HFFc6 (cell line): ENCODE measurements around the gene OMA1. TPM values are rescaled to one million over a fixed set of nuclear protein-coding genes. Genes with fewer than 3 reads are reported as not detected.

Experiments used
- DNase-seq: peaks from one replicate; pipeline ENCODE4 v3.0.0-alpha.2; 2018
- H3K27ac Mint-ChIP-seq: 2 replicates; pipeline ENCODE4 v1.8.0; 2020; ENCODE audit warnings: mild to moderate bottlenecking, mixed read lengths
- H3K27me3 Mint-ChIP-seq: 2 replicates; pipeline ENCODE4 v1.8.0; 2021; ENCODE audit warnings: mild to moderate bottlenecking, moderate library complexity, mixed read lengths; ENCODE audit not compliant: insufficient read depth
- H3K36me3 Mint-ChIP-seq: 2 replicates; pipeline ENCODE4 v1.8.0; 2021; ENCODE audit warnings: low read depth, mixed read lengths
- H3K4me1 Mint-ChIP-seq: 2 replicates; pipeline ENCODE4 v1.8.0; 2020; ENCODE audit warnings: low read depth, mixed read lengths
- H3K4me3 Mint-ChIP-seq: 2 replicates; pipeline ENCODE4 v1.8.0; 2020; ENCODE audit warnings: mild to moderate bottlenecking, moderate library complexity, mixed read lengths
- H3K9me3 Mint-ChIP-seq: 2 replicates; pipeline ENCODE4 v1.8.0; 2020; ENCODE audit warnings: mild to moderate bottlenecking, mixed read lengths
- total RNA-seq, 6 experiments: library from RNA; stranded (reverse); fragmentation: NEBNext Ultra II Directional; extraction: Animal tissue kit (Norgen Biotek cat#: 25700); gene quantifications; 2 replicates in 1 of 6; 3 replicates in 5 of 6; pipeline ENCODE4 v1.2.3, GENCODE V29; 2021
- TF ChIP-seq, protein P1 (sequence below): fragments of 200-600 bp; sonication (generic); IDR thresholded peaks from 2 replicates; pipeline ENCODE4 v1.5.0; 2021; ENCODE audit warnings: antibody characterized with exemption, mild to moderate bottlenecking

The OMA1 gene
- total RNA-seq, 6 experiments from 2014 or later, result 10.5 to 14.8 (median 13.1) TPM

DNA sequence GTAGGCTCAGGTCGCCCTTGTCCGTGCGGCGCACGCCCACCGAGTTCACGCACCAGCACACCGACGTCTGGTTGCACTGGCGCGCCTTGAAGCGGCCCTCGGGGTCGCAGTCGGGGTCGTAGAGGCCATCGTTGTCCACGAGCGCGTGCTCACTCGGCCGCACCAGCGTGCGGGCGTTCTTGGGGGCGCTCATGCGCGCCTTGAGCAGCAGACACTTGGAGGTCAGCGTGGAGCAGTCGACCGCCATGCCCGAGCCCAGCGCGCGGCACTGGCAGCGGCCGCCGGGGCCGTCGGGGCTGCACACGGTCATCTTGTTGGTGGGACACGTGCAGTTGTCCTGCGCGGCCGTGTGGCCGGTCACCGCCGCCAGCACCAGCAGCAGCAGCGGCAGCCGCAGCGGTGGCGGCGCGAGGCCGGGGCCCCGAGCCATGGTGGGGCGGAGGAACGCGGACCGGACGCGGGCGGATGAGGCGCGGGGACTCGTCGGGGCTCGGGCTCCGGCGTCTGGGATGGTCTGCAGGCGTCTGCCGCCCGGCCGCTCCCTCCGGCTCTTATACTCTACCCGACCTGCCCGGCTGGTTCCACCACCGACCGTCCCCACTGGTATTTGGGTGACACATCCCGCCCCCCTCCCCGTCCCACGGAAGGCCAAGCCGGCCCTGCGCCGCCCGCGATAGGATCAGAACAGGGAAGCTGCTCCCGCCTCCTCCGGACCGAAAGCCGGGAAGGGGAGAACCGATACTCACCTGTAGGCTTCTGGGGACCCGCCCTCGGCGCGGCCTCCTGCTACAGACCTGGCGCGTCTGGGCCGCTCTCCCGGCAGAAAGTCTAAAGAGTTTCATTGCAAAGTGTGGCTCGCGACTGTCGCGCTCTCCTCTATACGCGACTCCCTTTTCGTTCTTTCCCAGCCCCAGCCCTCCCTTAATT lies 30.5 kb upstream of the OMA1 start, which contains the start of gene TACSTD2:
Gene TACSTD2 (minus strand): TSS at position 526 of the 927 bp plus-strand sequence. CDS start 96 bp downstream, at position 430.
- Mint-ChIP-seq H3K27me3 (peaks cover 40% of the 10 kb centered on the region), H3K36me3 (peaks cover 12% of the 10 kb centered on the region), H3K27ac (peak within 1 kb of the TSS; percentile 76), H3K4me3 (peak within 1 kb of the TSS; percentile 81), H3K4me1 (peaks cover 50% of the 10 kb centered on the region), H3K9me3 (no peaks in the 10 kb centered on the region)
- DNase-seq, result no peak
- TF ChIP-seq, protein P1, sequence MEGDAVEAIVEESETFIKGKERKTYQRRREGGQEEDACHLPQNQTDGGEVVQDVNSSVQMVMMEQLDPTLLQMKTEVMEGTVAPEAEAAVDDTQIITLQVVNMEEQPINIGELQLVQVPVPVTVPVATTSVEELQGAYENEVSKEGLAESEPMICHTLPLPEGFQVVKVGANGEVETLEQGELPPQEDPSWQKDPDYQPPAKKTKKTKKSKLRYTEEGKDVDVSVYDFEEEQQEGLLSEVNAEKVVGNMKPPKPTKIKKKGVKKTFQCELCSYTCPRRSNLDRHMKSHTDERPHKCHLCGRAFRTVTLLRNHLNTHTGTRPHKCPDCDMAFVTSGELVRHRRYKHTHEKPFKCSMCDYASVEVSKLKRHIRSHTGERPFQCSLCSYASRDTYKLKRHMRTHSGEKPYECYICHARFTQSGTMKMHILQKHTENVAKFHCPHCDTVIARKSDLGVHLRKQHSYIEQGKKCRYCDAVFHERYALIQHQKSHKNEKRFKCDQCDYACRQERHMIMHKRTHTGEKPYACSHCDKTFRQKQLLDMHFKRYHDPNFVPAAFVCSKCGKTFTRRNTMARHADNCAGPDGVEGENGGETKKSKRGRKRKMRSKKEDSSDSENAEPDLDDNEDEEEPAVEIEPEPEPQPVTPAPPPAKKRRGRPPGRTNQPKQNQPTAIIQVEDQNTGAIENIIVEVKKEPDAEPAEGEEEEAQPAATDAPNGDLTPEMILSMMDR, result 0 out of 2 replicates have a peak, but pooled peaks have one; percentile 10

DNA sequence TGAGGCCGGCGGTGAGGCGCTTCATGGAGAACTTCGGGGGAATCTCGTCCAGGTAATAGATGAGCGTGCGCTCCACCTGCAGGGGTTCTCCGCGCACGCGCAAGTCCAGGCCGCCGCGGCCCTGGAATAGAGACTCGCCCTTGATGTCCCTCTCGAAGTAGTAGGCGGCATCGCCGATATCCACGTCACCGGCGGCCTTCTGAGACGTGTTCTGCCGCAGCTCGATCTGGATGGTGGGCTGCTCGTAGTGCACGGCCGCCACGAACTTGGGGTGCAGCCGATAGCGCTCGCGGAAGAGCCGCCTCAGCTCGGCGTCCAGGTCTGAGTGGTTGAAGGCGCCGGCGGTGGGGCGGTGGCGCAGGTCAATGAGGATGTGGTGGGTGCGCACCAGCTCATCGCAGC lies 29.8 kb upstream of the OMA1 start:
- peak overlapping the region; percentile 76 for H3K4me3 Mint-ChIP-seq
- TF ChIP-seq, protein P1, result no peak
- no peaks in the 10 kb centered on the region for H3K9me3 Mint-ChIP-seq
- peaks cover 47% of the 10 kb centered on the region for H3K27me3 Mint-ChIP-seq
- peaks cover 44% of the 10 kb centered on the region for H3K4me1 Mint-ChIP-seq
- peaks cover 12% of the 10 kb centered on the region for H3K36me3 Mint-ChIP-seq
- DNase-seq, result no peak
- H3K27ac Mint-ChIP-seq, result peak overlapping the region; percentile 76

DNA sequence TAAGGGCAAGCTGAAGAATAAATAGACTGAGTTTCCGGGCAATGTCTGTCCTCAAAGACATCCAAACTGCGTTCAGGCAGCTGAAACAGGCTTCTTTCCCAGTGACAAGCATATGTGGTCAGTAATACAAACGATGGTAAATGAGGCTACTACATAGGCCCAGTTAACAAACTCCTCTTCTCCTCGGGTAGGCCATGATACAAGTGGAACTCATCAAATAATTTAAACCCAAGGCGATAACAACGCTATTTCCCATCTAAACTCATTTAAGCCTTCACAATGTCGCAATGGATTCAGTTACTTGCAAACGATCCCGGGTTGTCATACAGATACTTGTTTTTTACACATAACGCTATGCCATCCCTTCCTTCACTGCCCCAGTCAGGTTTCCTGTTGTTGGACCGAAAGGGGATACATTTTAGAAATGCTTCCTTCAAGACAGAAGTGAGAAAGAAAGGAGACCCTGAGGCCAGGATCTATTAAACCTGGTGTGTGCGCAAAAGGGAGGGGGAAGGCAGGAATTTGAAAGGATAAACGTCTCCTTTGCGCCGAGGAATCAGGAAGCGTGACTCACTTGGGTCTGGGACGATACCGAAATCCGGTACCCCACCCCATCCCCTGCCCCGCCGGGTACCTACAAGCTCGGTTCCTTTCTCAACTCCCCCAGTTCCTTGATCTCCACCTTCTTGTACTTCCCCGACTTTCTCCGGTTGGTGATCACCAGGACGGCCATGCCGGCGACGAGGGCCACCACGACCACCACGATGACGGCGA lies 29.2 kb upstream of the OMA1 start:
- Mint-ChIP-seq H3K36me3 (peaks cover 12% of the 10 kb centered on the region), H3K27ac (peak overlapping the region; percentile 76), H3K27me3 (peaks cover 53% of the 10 kb centered on the region), H3K9me3 (no peaks in the 10 kb centered on the region), H3K4me1 (peaks cover 40% of the 10 kb centered on the region), H3K4me3 (peak overlapping the region; percentile 76; the same call in 1 of the 2 replicates)
- no peak for DNase-seq
- TF ChIP-seq, protein P1, result no peak

DNA sequence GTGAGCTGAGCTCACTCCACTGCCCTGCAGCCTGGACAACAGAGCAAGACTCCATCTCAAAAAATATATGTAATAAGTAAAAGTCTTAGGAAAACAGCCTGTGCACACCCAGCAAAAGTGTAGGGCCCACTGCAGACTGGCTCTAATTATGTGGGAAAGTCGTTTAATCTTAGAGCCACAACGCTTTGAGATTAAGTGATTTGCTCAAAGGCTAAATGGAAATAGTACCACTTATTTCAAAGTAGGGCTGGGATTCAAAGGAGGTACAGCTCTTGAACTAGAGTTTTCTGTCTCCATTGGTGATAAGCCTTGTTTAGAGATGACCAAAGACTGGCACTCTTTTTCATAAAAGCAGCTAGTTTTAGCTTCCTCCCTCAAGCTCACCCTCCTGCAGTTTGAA lies 28.3 kb upstream of the OMA1 start:
- TF ChIP-seq, protein P1, result no peak
- H3K4me1 Mint-ChIP-seq, result peaks cover 35% of the 10 kb centered on the region
- H3K4me3 Mint-ChIP-seq, result peak overlapping the region; percentile 76; the same call in 1 of the 2 replicates
- H3K9me3 Mint-ChIP-seq, result no peaks in the 10 kb centered on the region
- peaks cover 53% of the 10 kb centered on the region for H3K27me3 Mint-ChIP-seq
- peaks cover 12% of the 10 kb centered on the region for H3K36me3 Mint-ChIP-seq
- DNase-seq, result no peak
- no peak overlapping the region for H3K27ac Mint-ChIP-seq

DNA sequence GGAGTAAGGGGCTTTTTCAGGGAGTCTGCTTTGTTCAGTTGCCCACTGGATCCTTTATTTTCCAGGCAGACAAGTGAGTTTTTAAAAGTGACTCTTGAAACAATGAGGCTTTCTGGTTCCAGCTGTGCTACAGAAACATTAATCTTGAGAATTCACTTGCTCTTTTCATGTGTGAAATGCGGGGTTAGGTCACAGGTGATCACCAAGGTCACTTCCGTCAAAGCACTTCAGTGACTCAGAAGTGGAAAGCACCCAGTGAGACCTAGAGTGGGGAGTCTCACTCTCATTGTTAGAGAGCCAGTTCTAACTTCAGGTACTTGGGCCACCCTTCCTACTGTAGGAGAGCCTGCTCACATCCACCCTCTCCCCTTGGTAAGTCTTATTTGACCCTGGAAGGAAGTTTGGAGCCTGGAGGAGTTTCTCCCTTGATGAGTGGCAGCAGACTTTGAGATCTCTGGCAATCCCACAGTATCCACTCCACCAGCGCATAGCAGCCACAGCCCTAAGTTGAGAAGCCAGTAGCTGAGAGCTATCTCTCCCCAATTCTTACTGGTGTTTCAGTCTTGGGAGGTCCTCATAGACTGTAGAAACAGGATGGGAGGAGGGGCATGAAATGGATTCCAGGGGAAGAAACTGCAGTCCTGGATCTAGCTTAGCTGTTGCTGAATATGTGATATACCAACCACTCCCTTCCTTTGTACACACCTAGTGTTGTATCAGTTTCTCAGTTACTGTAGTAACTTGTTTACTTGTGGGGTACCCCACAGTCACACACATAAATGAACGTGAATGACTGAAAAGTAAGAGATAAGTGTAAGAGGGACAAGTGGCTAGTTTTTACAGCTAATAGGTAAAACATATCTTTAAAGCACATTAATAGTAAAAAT lies 27.4 kb upstream of the OMA1 start:
- Mint-ChIP-seq H3K4me1 (peaks cover 27% of the 10 kb centered on the region), H3K27me3 (peaks cover 51% of the 10 kb centered on the region), H3K27ac (no peak overlapping the region), H3K9me3 (no peaks in the 10 kb centered on the region), H3K36me3 (peaks cover 5% of the 10 kb centered on the region; the same call in 1 of the 2 replicates), H3K4me3 (no peak overlapping the region)
- TF ChIP-seq, protein P1, result no peak
- DNase-seq, result no peak
